Measurements from ENCODE around the gene PRLH.

Gene PRLH

GRCh38 chr2:237566401-237567235 is at the start of gene PRLH:
Gene PRLH, plus strand, starts transcription at chr2:237566574. Its CDS starts 0 bp downstream, at chr2:237566574.
- no peak for DNase-seq (ENCODE audit: low read depth)

GRCh38 chr2:237517163-237517562 is 49.2 kb upstream of the PRLH start:
- DNase-seq (ENCODE audit: low read depth): no peak

DNA sequence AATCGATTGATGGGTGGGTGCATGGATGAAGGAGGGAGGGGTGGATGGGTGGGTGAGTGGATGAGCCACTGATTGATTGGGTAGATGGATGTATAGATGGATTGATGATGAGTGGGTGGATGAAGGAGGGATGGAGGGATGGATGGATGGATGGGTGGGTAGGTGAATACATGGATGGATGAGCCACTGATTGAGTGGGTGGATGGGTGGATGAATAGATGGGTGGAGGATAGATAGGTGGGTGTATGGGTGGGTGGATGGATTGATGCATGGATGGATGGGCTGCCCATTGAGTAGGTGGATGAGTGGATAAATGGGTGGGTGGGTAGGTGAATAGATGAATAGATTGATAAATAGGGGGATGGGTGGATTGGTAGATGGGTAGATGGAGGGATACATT is 48.4 kb upstream of the PRLH start:
- DNase-seq (ENCODE audit: low read depth): no peak

DNA sequence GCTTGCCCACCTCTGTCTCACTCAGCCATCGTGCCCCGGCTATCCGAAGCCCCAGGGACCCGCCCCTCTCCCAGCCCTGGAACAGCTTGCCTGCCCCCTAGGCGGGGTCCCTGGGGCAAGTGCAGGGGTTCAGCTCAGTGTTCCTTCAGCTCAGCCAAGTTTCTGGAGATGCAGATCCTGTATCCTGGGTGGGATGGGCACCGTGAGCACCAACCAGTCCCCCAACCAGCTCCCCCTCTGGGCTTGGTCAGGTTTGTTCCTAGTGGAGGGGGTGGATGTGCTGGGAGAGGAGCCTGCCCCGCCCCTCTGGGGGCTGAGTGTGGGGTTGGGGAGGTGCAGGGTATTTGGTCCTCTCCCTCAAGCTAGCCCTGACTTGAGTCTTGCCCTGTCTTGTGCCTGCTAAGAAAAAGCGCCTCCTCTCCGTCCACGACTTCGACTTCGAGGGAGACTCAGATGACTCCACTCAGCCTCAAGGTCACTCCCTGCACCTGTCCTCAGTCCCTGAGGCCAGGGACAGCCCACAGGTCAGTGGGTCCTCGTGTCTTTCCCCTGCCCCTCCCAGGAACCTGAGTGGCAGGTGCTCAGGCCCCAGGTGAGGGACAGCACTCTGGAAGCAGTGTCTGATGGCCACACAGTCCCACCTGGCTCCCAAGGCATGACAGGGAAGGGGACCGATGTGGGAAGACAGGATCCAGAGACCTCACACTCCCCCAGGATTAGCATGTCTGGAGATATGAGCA is 46.7 kb upstream of the PRLH start:
- DNase-seq (ENCODE audit: low read depth): no peak

DNA sequence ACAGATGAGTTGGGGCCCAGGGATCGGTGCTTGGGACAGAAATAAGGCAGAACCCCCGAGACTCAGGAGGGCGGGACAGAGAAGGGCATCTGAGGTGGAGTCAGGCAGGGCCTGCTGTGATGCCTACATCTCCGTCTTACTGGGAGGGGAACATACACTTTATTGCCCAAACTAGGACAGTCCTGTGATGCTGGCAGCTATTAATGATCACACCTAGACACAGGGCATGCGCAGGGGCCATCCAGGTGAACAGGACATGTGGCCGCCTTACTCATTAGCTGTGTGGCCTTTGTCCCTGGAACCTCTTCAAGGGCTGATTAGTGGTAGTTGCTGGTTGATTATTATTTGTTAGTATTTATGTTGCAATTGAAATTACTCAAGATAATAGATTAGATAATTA is 46.1 kb upstream of the PRLH start:
- no peak for DNase-seq (ENCODE audit: low read depth)

GRCh38 chr2:237524631-237525030 is 41.7 kb upstream of the PRLH start:
- no peak for DNase-seq (ENCODE audit: low read depth)

DNA sequence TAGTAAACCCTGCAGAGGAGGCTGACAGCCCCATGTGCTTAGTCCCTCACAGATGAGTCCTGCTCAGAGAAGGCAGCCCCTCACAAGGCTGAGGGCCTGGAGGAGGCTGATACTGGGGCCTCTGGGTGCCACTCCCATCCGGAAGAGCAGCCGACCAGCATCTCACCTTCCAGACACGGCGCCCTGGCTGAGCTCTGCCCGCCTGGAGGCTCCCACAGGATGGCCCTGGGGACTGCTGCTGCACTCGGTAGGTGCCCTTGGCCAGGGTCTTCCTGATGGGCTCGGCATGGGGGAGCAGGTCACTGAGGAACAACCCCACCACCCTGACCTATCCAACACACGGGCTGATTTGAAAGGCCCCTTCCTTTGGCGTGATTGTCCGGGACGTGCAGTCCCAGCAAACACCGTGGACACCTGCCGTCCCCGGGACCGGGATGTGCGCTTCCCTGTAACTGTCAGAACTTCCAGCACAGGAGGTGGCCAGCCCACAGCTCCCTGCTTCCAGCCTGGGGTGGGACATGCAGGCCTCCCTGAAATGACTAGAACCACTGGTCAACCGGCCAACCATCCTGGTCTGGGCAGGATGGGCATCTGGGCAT is 40.7 kb upstream of the PRLH start:
- DNase-seq (ENCODE audit: low read depth): no peak

GRCh38 chr2:237527233-237527632 is 39.1 kb upstream of the PRLH start:
- DNase-seq (ENCODE audit: low read depth): no peak

DNA sequence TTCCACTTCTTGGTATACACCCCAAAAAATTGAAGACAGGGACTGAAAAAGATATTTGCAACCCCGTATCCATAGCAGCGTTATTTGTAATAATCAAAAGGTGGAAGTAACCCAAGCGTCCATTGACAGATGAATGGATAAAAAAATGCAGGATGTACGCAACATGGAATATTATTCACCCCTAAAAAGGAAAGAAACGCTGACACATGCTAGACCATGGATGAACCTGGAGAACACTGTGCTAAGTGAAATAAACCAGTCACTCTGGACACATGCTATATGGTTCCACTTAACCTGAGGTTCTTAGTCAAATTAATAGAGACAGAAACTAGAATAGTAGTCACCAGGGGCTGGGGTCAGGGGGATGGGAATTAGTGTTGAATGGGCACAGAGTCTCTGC is 38.6 kb upstream of the PRLH start:
- DNase-seq (ENCODE audit: low read depth): no peak

DNA sequence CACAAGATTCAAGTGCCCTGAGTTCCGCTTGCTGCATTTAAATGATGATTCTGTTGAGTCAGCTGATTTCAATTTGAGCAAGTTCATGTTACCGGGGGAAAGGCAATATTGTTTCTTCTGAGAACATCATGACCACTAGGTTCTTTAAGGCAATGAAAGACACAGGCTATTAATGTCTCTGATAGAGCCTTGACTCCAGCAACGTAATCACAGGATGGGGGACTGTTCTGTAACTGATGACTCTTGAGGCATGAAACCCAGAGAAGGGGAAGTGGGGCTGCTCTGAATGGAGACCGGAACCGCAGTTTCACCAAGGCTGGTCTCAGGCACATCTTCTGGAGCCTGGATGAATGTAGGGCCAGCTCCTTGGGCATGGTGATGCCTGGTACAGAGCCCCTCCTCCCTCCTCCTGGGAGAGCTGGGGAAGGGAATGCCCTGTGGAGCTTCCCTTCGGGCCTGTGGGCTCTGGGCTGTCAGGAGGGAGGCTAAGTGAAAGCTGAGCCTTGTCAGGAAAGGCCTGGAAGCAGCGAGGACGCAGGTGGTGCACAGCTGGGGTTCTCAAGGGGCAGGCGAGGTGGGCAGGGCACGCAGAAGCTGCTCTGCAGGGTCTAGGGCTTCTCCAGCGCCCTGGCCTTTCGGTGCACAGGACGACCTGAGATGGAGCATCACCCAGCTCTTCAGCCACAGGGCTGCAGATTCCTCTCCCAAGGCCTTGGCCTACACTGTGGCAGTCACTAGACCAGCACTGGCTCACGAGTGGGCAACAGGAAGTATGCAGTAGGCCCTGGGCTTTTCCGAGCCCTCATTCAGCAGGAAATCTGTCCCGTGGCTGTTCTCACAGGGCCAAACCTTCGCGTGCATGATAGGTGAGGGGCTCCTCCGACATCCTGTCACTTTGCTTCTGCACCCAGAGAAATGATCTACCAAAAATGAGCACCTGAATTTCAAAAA is 36.6 kb upstream of the PRLH start:
- no peak for DNase-seq (ENCODE audit: low read depth)

GRCh38 chr2:237530472-237531433 is 35.6 kb upstream of the PRLH start:
- DNase-seq (ENCODE audit: low read depth): no peak

- no peak for DNase-seq (ENCODE audit: low read depth)
These were observed 34.2 kb upstream of the PRLH start for GRCh38 chr2:237532160-237532559.

DNA sequence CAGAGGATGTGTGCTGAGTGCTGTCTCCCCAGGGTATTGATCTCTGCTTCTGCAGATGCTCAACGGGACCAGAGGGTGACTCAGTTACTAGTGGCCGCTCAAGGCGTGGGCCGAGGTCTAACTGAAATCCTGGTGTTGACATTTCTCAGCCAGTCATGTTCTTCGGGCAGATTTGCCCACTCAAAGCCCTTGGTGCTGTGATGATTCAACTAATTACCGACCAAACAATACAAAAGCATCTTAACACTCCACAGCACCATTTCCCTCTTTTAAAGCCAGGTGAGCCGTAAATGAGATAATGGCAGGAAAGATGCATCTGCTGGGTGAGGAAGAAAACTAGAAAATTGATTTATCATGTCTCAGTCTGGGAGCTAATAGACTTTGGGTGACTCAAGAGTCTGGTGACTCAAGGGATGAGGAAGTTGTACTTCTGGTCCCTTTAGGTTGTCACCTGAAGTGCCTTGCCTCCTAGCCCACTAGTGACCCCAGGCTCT is 32.7 kb upstream of the PRLH start:
- no peak for DNase-seq (ENCODE audit: low read depth)

DNA sequence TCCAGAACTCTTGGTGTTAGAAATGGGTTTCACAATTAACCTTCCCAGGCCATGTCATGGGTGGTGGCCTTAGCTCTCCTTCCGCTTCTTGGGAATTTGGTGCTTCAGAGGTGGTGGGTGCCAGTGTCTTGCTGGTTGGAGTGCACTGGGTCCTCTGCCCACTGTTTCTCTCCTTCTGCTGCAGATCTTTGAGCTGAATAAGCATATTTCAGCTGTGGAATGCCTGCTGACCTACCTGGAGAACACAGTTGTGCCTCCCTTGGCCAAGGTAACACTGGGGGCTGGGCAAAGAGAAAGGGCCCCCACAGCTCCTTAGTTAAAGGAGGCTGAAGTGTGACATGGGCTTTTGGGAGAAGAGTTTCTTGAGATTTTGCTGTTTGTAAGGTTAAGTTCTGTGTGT is 32.0 kb upstream of the PRLH start:
- no peak for DNase-seq (ENCODE audit: low read depth)

DNA sequence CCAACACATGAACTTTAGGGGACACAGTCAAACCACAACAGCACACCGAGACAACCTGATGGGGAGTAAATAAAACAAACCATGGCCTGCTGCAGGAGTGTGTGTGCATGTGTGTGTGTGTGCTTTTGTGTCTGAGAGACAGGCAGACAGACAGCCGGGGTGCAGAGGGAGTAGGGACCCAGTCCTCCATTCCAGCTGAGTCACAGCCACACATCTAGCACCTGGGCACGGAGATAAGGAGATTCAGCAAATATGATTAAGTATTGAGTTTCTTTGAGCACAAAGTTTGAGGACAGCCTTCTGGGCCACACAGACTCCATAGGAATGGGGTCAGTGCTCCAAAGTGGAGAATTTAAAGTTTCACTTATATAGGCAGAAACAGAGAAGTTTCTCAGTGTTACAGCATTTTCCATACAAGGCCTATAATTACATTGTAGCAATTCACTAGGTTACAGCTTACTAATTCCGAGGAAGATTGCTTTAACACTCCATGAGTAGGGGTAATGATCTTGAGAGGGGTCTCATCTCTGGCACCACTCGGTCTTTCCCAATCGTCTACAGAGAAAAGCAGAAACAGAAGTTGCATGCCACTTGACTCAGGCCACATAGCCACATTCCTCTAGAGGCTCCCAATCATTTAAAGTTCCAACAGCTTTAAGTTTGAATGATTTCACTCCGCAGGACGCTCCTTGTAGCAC is 30.8 kb upstream of the PRLH start:
- no peak for DNase-seq (ENCODE audit: low read depth)

DNA sequence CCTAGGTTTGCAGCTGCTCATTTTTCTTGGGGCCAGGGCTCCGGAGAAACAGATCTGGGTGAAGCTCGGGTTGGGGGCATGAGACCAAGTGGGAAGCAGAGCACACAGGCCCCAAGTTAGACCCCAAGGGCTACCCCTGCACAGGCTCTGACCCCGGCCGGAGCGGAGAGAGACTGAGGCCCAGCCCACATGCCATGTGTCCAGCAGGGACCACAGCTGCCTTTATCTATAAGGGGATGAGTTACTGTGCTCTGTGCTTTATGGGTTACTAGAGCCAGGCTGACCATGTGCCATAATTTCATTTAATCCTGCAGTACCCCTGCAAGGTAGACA is 30.3 kb upstream of the PRLH start:
- no peak for DNase-seq (ENCODE audit: low read depth)

DNA sequence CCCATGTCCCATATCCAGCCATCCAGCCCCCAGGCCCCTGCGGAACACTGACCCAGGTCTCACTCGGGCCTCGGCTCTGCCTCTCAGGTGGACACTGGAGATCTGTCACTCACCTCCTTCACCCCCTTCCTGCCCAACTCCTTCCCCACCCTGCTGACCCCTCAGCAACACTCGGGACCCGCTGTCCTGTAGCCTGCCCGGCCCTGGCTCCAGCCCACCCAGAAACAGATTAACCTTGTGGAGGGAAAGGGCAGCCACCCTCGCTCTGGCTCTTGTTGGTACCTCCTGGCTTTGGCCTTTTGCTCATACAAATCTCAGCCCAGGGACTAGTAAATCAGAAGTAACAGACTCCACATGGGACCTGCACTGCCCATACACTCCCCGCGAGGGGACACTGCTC is 29.8 kb upstream of the PRLH start:
- no peak for DNase-seq (ENCODE audit: low read depth)

GRCh38 chr2:237538001-237538720 is 28.2 kb upstream of the PRLH start:
- no peak for DNase-seq (ENCODE audit: low read depth)

- DNase-seq (ENCODE audit: low read depth): no peak
These were observed 27.5 kb upstream of the PRLH start for GRCh38 chr2:237538901-237539300.

Data from activated T-helper 9 cell treated with anti-CD3 and anti-CD28 coated beads, Interleukin-2, amount 50 U/mL, for 16 hours (primary cell).